Stimulated activated CD8-positive, alpha-beta memory T cell treated with anti-CD3 and anti-CD28 coated beads, Interleukin-7, amount 100 ng/mL, for 48 hours (primary cell): ENCODE results near the gene POU2F1.
"Not testable (repeated sequence)": the region's sequence is repeated elsewhere in the genome, so short reads cannot be mapped to it uniquely, and the experiment has no call there.

Experiments
- DNase-seq, 2 donors: peaks; one replicate each; pipeline ENCODE4 v3.0.0-alpha.2; 2020; ENCODE audit warnings: low read depth in 1 of 2; ENCODE audit errors: extremely low read depth in 1 of 2

Gene POU2F1

DNA sequence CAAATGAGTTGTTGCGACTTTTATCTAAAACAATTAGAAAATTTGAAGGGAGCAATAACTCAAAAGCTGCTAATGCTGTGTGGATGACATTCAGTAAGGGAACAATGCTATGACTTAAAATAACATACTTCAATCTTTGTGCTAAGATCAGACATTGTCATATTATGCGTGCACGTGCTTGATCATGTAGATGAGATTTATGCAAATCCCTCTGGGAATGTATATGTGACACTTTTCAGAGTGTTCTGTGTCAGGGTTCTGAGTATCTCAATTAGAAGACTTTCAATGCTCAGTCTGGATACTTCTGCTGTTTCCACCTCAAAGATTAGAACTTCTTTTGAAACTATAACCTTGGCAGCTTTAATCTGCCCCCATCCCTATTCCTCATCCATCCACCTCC is 18.6 kb upstream of the POU2F1 start:
- no peak for DNase-seq

- DNase-seq, result not testable (repeated sequence)
These were observed 15.2 kb upstream of the POU2F1 start for GRCh38 chr1:167205306-167206050.

GRCh38 chr1:167206166-167206835 is 14.4 kb upstream of the POU2F1 start:
- DNase-seq, result no peak

DNA sequence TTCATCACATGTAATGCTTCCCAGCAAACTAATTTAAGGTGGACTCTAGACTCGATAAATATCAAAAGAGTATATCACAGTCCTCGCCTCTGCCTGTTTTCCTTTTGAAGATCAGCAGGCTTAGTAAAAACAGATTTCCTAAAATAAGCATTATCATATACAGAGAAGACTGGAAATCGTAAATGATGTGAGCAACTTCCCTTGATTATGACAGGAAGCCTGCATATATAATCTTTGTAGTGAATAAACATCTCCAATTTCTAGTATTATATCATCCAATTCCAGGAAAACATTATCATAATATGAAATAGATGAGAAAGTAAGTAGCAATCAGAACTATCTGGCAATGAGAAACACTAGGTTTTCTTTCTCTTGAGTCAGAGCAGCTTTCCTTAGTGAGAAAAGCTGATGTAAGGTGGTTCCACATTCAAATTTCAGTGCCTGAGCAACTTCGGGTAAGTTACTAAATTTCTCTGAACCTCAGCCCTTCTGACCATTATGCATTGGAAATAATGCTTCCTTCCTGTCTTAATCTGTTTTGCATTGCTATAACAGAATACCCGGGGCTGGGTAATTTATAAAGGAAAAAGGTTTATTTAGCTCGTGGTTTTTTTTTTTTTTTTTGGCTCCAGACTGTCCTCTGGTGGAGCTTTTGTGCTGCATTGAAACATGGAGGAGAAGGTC is 12.6 kb upstream of the POU2F1 start:
- DNase-seq, result no peak

GRCh38 chr1:167208624-167208976 is 12.1 kb upstream of the POU2F1 start:
- DNase-seq, result no peak

DNA sequence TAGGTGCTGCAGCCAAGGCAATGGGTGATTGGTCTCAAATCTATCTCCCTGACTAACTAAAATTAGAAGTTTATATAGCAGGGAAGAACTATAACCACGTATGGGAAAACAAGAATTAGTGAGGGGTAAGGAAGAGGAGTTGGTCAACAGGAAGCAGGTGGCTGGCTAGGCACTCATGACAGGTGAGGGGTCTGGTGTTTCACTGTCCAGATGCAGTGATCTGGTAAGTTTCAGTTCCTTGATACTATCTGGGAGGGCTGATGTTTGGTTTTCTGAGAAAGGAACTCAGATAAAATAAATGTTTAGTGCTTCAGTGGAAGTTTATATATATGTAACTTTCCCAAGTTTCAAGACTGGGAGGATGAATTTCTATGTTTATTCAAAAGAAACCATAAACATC is 11.6 kb upstream of the POU2F1 start:
- no peak for DNase-seq

GRCh38 chr1:167210966-167211674 is 9.6 kb upstream of the POU2F1 start:
- no peak for DNase-seq

DNA sequence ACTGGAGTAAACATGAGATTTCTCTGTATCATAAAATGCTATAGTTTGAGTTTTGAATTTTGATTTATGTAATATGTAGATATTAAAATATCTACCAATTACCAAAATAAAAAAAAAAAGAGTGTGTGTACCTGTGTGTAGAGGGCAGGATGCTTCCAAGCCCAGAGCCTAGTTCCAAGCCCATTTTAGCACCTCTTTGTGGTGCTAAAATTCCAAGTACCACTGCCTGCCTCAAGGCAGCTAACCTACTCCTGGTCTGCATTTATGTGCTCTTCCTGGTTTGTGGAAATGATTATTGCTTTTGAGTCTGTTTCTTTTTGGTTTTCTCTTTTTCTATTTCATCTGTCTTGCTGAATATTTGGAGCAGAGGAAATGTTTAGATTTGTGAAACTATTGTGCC is 8.7 kb upstream of the POU2F1 start:
- no peak for DNase-seq

- DNase-seq, result no peak
These were observed 3.9 kb upstream of the POU2F1 start for GRCh38 chr1:167216809-167217208.

GRCh38 chr1:167219194-167219593 is 1.5 kb upstream of the POU2F1 start:
- DNase-seq, result no peak

- peak; percentile 67 to 86 for DNase-seq
These were observed 795 bp upstream of the POU2F1 start for GRCh38 chr1:167219646-167220536.

GRCh38 chr1:167221126-167221737 is 546 bp downstream of the POU2F1 start:
- no peak for DNase-seq

GRCh38 chr1:167221738-167222610 is 1.3 kb downstream of the POU2F1 start:
- DNase-seq, result peak; percentile 36 to 47

- no peak for DNase-seq
These were observed 2.7 kb downstream of the POU2F1 start for GRCh38 chr1:167223144-167224103.

DNA sequence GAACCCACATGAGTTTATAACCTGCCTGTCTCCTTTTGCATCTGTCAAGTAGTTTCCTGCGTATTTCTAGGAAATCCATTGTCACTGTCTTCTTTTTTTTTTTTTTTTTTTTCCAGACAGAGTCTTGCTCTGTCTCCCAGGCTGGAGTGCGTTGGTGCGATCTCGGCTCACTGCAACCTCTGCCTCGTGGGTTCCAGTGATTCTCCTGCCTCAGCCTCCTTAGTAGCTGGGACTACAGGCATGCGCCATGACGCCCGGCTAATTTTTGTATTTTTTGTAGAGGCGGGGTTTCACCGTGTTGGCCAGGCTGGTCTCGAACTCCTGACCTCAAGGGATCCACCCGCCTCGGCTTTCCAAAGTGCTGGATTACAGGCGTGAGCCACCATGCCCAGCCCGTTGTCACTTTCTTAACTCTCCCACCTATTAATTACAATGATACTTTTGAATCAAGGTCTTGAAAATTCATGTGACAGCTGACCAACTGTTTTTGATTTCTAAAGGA is 4.1 kb downstream of the POU2F1 start:
- not testable (repeated sequence) for DNase-seq

GRCh38 chr1:167225920-167226319 is 5.2 kb downstream of the POU2F1 start:
- DNase-seq, result no peak

- no peak for DNase-seq
These were observed 7.3 kb downstream of the POU2F1 start for GRCh38 chr1:167227934-167228378.
